SK-N-SH treated with all-trans-retinoic acid at 6 μM for 48 hours (cell line): ENCODE measurements around the gene RBM4.

Experiments
- BACH2 ChIP-seq: fragments of 250-450 bp; sonication (Bioruptor Pico); IDR thresholded peaks from 2 replicates; pipeline ENCODE4 v1.9.0; 2021; ENCODE audit warnings: mild to moderate bottlenecking, borderline replicate concordance
- CREB5 ChIP-seq: fragments of 250-450 bp; sonication (Bioruptor Pico); IDR thresholded peaks from 2 replicates; pipeline ENCODE4 v1.5.1; 2020; ENCODE audit warnings: low read depth, mild to moderate bottlenecking, moderate library complexity
- ESRRG ChIP-seq: fragments of 250-450 bp; sonication (Bioruptor Pico); IDR thresholded peaks from 2 replicates; pipeline ENCODE4 v1.6.1; 2021; ENCODE audit warnings: mild to moderate bottlenecking
- ISL1 ChIP-seq: fragments of 250-450 bp; sonication (Bioruptor Pico); IDR thresholded peaks from 2 replicates; pipeline ENCODE4 v2.1.2; 2022; ENCODE audit warnings: mild to moderate bottlenecking, moderate library complexity
- OSR1 ChIP-seq: fragments of 250-450 bp; sonication (Bioruptor Pico); IDR thresholded peaks from 2 replicates; pipeline ENCODE4 v1.8.0; 2022; ENCODE audit warnings: moderate library complexity, mild to moderate bottlenecking, inconsistent platforms
- PATZ1 ChIP-seq: fragments of 250-450 bp; sonication (Bioruptor Pico); IDR thresholded peaks from 2 replicates; pipeline ENCODE4 v1.8.0; 2020; ENCODE audit warnings: mild to moderate bottlenecking, moderate library complexity, borderline replicate concordance
- POU6F1 ChIP-seq: fragments of 250-450 bp; sonication (Bioruptor Pico); IDR thresholded peaks from 2 replicates; pipeline ENCODE4 v1.8.0; 2021; ENCODE audit warnings: low read depth, mild to moderate bottlenecking, moderate library complexity, borderline replicate concordance
- SNAI2 ChIP-seq: fragments of 250-450 bp; sonication (Bioruptor Pico); IDR thresholded peaks from 2 replicates; pipeline ENCODE4 v1.5.0; 2020; ENCODE audit warnings: mild to moderate bottlenecking, moderate library complexity
- TCF4 ChIP-seq: fragments of 250-450 bp; sonication (Bioruptor Pico); IDR thresholded peaks from 2 replicates; pipeline ENCODE4 v1.8.0; 2021; ENCODE audit warnings: mild to moderate bottlenecking, moderate library complexity, borderline replicate concordance
- ZC3H10 ChIP-seq: fragments of 250-450 bp; sonication (Bioruptor Pico); IDR thresholded peaks from 2 replicates; pipeline ENCODE4 v1.5.1; 2021; ENCODE audit warnings: mild to moderate bottlenecking, moderate library complexity
- ZFP3 ChIP-seq: fragments of 250-450 bp; sonication (Bioruptor Pico); IDR thresholded peaks from 2 replicates; pipeline ENCODE4 v1.5.0; 2020; ENCODE audit warnings: mild to moderate bottlenecking, moderate library complexity

- TF ChIP-seq CREB5 (CRISPR knock-in tag), result no peak
- TF ChIP-seq BACH2, result no peak
- TF ChIP-seq ISL1, result no peak
- TF ChIP-seq PATZ1 (CRISPR knock-in tag), result no peak
- TF ChIP-seq TCF4, result no peak
- TF ChIP-seq ZFP3 (CRISPR knock-in tag), result no peak
- no peak for TF ChIP-seq POU6F1 (CRISPR knock-in tag)
- no peak for TF ChIP-seq OSR1
- TF ChIP-seq ESRRG (CRISPR knock-in tag), result no peak
- no peak for TF ChIP-seq ZC3H10 (CRISPR knock-in tag)
- no peak for TF ChIP-seq SNAI2 (CRISPR knock-in tag)
Observed at GRCh38 chr11:66665369-66665768, 26.9 kb downstream of the RBM4 start.
